Epithelial cell of proximal tubule (primary cell): ENCODE measurements around the gene ISG20L2. TPM values are rescaled to one million over a fixed set of nuclear protein-coding genes. Genes with fewer than 3 reads are reported as not detected.
A peak's percentile ranks its signal among the peaks of the same experiment; 100 is the strongest.
"Not testable (repeated sequence)": the region's sequence is repeated elsewhere in the genome, so short reads cannot be mapped to it uniquely, and the experiment has no call there.

Experiments
- DNase-seq: peaks from one replicate; pipeline ENCODE4 v3.0.0-alpha.2; 2011; ENCODE audit warnings: low read depth
- H3K4me3 ChIP-seq: 2 replicates; pipeline ENCODE4 v1.5.1; 2011; ENCODE audit warnings: low read depth, mild to moderate bottlenecking, low read length
- CTCF ChIP-seq: conservative IDR thresholded peaks from 2 replicates; pipeline ENCODE4 v1.5.1; 2012; ENCODE audit warnings: low read depth, mild to moderate bottlenecking, low read length
- total RNA-seq: library from RNA; depleted of rRNA; stranded (reverse); fragments of >200 nt; gene quantifications from 2 replicates; pipeline ENCODE4 v1.2.3, GENCODE V29; 2015

ISG20L2 gene
- total RNA-seq, 1 donor from 2014 or later = 19.4 TPM

GRCh38 chr1:156772222-156772621 lies 43.7 kb upstream of the ISG20L2 start:
- no peak for DNase-seq
- TF ChIP-seq CTCF = peak; percentile 3
- no peak overlapping the region for H3K4me3 ChIP-seq

DNA sequence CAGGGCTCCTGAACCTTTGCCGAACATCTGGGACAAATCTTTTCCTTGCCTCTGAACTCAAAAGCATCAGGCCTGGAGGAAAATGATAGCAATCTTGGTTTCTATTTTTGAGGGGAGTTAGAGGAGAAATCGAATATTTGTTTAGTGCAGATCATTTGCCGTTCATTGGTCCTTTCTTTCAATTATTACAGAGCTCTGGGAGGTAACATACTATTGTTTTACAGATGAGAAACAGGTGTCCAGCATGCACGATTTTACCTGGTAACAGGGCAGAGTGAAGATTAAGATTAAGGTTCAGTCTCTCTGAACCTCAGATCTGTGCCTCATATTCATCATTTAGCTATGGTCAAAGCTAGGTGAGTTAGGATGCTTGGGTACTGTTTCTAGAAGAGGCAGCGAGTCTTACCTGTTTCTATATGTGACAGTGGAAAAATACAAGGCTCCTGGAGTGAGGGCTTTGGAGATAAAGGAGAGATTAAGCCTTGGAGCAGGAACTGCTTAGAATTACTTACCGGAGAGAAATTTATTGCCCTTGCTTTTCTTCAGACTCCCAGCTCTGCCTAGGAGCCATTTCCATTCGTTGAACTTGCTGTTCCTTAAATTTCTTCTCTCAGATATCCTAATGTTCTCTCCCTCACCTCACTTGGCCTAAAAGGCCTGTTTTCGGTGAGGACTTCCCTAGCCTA lies 40.2 kb upstream of the ISG20L2 start:
- DNase-seq = no peak
- TF ChIP-seq CTCF = no peak
- H3K4me3 ChIP-seq = peak overlapping the region; percentile 87

DNA sequence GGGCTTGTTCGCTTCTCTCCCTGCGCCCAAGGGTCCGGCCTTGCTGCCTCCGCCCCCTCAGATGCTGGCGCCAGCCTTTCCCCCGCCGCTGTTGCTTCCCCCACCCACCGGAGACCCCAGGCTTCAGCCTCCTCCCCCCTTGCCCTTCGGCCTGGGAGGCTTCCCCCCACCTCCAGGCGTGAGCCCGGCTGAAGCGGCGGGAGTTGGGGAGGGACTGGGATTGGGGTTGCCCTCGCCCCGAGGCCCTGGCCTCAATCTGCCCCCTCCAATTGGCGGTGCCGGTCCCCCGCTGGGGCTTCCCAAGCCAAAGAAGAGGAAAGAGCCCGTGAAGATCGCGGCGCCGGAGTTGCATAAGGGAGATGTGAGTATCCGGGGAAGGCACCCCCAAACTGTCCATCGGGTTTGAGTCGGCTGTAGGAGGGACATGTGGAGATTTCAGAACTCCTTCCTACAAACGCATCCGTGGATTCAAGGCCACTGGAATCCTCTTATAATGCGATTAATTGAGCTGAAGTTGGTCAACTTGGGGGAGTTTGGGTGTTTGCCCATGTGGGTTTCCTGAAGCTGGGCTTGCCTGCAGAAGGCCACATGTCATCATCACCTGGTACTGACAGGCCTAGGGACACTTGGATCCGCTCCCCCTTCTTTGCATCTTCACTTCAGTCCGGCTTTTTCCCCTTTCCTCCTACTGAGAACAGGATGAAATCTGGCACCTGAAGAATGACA lies 39.5 kb upstream of the ISG20L2 start:
- TF ChIP-seq CTCF = no peak
- DNase-seq = no peak
- H3K4me3 ChIP-seq = peak overlapping the region; percentile 87

GRCh38 chr1:156767101-156767878 lies 38.7 kb upstream of the ISG20L2 start, which contains the start of gene PRCC:
Gene PRCC, plus strand, starts transcription at chr1:156767535. Its CDS starts 237 bp downstream, at chr1:156767772.
- DNase-seq = peak; percentile 99
- TF ChIP-seq CTCF = peak; percentile 9

GRCh38 chr1:156766298-156767100 lies 37.9 kb upstream of the ISG20L2 start:
- DNase-seq = no peak
- no peak for TF ChIP-seq CTCF
- peak overlapping the region; percentile 87 for H3K4me3 ChIP-seq

More at GRCh38 chr1:156767101-156767878, 38.7 kb upstream of the ISG20L2 start, which contains the start of gene PRCC:
- H3K4me3 ChIP-seq = peak within 1 kb of the TSS; percentile 87

DNA sequence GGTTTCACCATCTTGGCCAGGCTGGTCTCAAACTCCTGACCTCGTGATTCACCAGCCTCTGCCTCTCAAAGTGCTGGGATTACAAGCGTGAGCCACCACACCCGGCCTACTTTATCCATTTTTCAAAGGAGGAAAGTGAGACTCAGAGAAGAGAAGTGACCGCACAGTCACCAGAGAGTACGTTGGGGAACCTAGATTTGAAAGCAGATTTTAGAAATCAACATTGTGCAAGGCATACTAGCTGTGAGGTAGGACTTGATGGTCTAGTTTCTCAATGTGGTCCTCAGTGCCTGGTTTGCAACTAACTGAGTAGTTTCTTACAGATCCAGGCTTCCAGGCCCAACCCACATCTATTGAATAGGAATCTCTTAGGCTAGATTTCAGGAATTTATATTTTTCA lies 37.1 kb upstream of the ISG20L2 start:
- peak overlapping the region; percentile 87 for H3K4me3 ChIP-seq
- TF ChIP-seq CTCF = no peak
- DNase-seq = no peak

DNA sequence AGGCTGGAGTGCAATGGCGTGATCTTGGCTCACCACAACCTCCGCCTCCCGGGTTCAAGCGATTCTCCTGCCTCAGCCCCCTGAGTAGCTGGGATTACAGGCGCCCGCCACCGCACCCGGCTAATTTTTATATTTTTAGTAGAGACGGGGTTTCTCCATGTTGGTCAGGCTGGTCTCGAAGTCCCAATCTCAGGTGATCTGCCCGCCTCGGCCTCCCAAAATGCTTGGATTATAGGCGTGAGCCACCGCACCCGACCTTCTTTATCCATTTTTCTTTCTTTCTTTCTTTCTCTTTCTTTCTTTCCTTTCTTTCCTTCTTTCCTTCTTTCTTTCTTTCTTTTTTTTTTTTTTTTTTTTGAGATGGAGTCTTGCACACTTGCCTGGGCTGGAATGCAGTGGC lies 36.6 kb upstream of the ISG20L2 start:
- not testable (repeated sequence) for H3K4me3 ChIP-seq, DNase-seq
